Measurements from ENCODE around the gene PIGC.

PIGC gene

GRCh38 chr1:172471666-172472065 lies 27.8 kb upstream of the PIGC start:
- no peaks in the 10 kb centered on the region for H3K36me3 ChIP-seq
- H3K4me3 ChIP-seq (ENCODE audit: low read depth, low read length) = no peak overlapping the region
- no peak for TF ChIP-seq CTCF (IDR thresholded peaks at IDR 0.05; ENCODE audit: low read depth, low read length)
- H3K4me1 ChIP-seq = no peaks in the 10 kb centered on the region
- no peaks in the 10 kb centered on the region for H3K27me3 ChIP-seq
- no peak for DNase-seq
- H3K9me3 ChIP-seq = no peaks in the 10 kb centered on the region

GRCh38 chr1:172470149-172470548 lies 26.3 kb upstream of the PIGC start:
- DNase-seq = no peak
- Histone ChIP-seq H3K9me3 (no peaks in the 10 kb centered on the region), H3K27me3 (no peaks in the 10 kb centered on the region), H3K36me3 (no peaks in the 10 kb centered on the region), H3K4me1 (no peaks in the 10 kb centered on the region), H3K4me3 (ENCODE audit: low read depth, low read length) (no peak overlapping the region)
- no peak for TF ChIP-seq CTCF (IDR thresholded peaks at IDR 0.05; ENCODE audit: low read depth, low read length)

- Histone ChIP-seq H3K4me1 (no peaks in the 10 kb centered on the region), H3K36me3 (no peaks in the 10 kb centered on the region), H3K9me3 (no peaks in the 10 kb centered on the region), H3K4me3 (ENCODE audit: low read depth, low read length) (no peak overlapping the region), H3K27me3 (no peaks in the 10 kb centered on the region)
- TF ChIP-seq CTCF (IDR thresholded peaks at IDR 0.05; ENCODE audit: low read depth, low read length) = no peak
- no peak for DNase-seq
Measured at GRCh38 chr1:172469717-172470116, 25.8 kb upstream of the PIGC start.

- no peaks in the 10 kb centered on the region for H3K36me3 ChIP-seq
- no peaks in the 10 kb centered on the region for H3K4me1 ChIP-seq
- DNase-seq = no peak
- H3K27me3 ChIP-seq = no peaks in the 10 kb centered on the region
- no peak overlapping the region for H3K4me3 ChIP-seq (ENCODE audit: low read depth, low read length)
- TF ChIP-seq CTCF (IDR thresholded peaks at IDR 0.05; ENCODE audit: low read depth, low read length) = no peak
- no peaks in the 10 kb centered on the region for H3K9me3 ChIP-seq
Measured at GRCh38 chr1:172468296-172468695, 24.4 kb upstream of the PIGC start.

- no peaks in the 10 kb centered on the region for H3K36me3 ChIP-seq
- DNase-seq = no peak
- no peak overlapping the region for H3K4me3 ChIP-seq (ENCODE audit: low read depth, low read length)
- no peaks in the 10 kb centered on the region for H3K9me3 ChIP-seq
- TF ChIP-seq CTCF (IDR thresholded peaks at IDR 0.05; ENCODE audit: low read depth, low read length) = no peak
- no peaks in the 10 kb centered on the region for H3K4me1 ChIP-seq
- H3K27me3 ChIP-seq = no peaks in the 10 kb centered on the region
Measured at GRCh38 chr1:172467446-172467845, 23.6 kb upstream of the PIGC start.

GRCh38 chr1:172466795-172467407 lies 23.0 kb upstream of the PIGC start:
- Histone ChIP-seq H3K36me3 (no peaks in the 10 kb centered on the region), H3K4me3 (ENCODE audit: low read depth, low read length) (no peak overlapping the region), H3K9me3 (no peaks in the 10 kb centered on the region), H3K4me1 (no peaks in the 10 kb centered on the region), H3K27me3 (no peaks in the 10 kb centered on the region)
- DNase-seq = no peak
- no peak for TF ChIP-seq CTCF (IDR thresholded peaks at IDR 0.05; ENCODE audit: low read depth, low read length)
